Endothelial cell of umbilical vein (primary cell): Measurements from ENCODE around the gene TNFRSF14. TPM values are rescaled to one million over a fixed set of nuclear protein-coding genes. Genes with fewer than 3 reads are reported as not detected.

Source experiments
- BruUV-seq: library from RNA; stranded (reverse); fragments of 400-500 nt; replicated peaks from 2 replicates; lab custom pipeline; 2021; lab: Mats Ljungman, UMichigan
- CTCF ChIA-PET: fragments of 300-600, 350-600 bp; sonication (Branson Sonifier 250); formaldehyde crosslinking; loops from one replicate; lab custom pipeline; 2021; ENCODE audit warnings: antibody characterized with exemption, inconsistent platforms; lab: Charles Lee
- POLR2A ChIA-PET: fragments of 300-600, 350-600 bp; sonication (Branson Sonifier 250); formaldehyde crosslinking; loops from one replicate; lab custom pipeline; 2021; ENCODE audit warnings: antibody characterized with exemption, inconsistent platforms; lab: Charles Lee
- DNase-seq: peaks from one replicate; pipeline ENCODE4 v3.0.0-alpha.2; 2011; ENCODE audit warnings: low read depth, low spot score
- FAIRE-seq: peaks from 2 replicates; lab custom pipeline; 2011; peaks lifted over from hg19 to GRCh38; lab: Jason Lieb, UNC
- H2AFZ ChIP-seq: 2 replicates; pipeline ENCODE4 v1.6.0; 2012; ENCODE audit warnings: low read depth, low read length, control low read depth, inconsistent platforms
- H3K27ac ChIP-seq: 2 replicates; pipeline ENCODE4 v1.5.1; 2011; ENCODE audit warnings: low read depth, mild to moderate bottlenecking, control low read depth, low read length, moderate library complexity; ENCODE audit not compliant: insufficient read depth
- H3K27me3 ChIP-seq, 2 experiments: 2 replicates each; pipeline versions ENCODE4 v1.6.0 to v1.6.1; 2011; ENCODE audit warnings: low read length in 2 of 2, mixed read lengths in 1 of 2; ENCODE audit not compliant: control insufficient read depth in 2 of 2, insufficient read depth in 2 of 2
- H3K36me3 ChIP-seq, 2 experiments: 2 replicates in 1 of 2; 3 replicates in 1 of 2; pipeline ENCODE4 v1.5.1; 2011; ENCODE audit warnings: low read length in 2 of 2, mild to moderate bottlenecking in 1 of 2, moderate library complexity in 1 of 2; ENCODE audit not compliant: control insufficient read depth in 2 of 2, insufficient read depth in 2 of 2; ENCODE audit errors: extremely low read depth in 1 of 2
- H3K4me1 ChIP-seq: 3 replicates; pipeline ENCODE4 v1.5.1; 2011; ENCODE audit warnings: mild to moderate bottlenecking, low read length; ENCODE audit not compliant: control insufficient read depth, insufficient read depth; ENCODE audit errors: extremely low read depth
- H3K4me2 ChIP-seq: 2 replicates; pipeline ENCODE4 v1.6.1; 2011; ENCODE audit warnings: low read length, control low read depth, mixed read lengths; ENCODE audit not compliant: insufficient read depth
- H3K4me3 ChIP-seq, 3 experiments: fragments of 200-600 bp in 1 of 3; sonication (generic), shearing (Covaris generic) in 1 of 3; replicated peaks in 1 of 3; 2 replicates each; pipeline ENCODE4 v1.5.1; 2011 to 2016; ENCODE audit warnings: control low read depth in 3 of 3, low read length in 3 of 3, mild to moderate bottlenecking in 2 of 3, inconsistent platforms in 1 of 3, low read depth in 1 of 3, moderate library complexity in 1 of 3; ENCODE audit not compliant: insufficient read depth in 1 of 3
- H3K79me2 ChIP-seq: 2 replicates; pipeline ENCODE4 v1.6.0; 2012; ENCODE audit warnings: low read length, inconsistent platforms; ENCODE audit not compliant: control insufficient read depth, insufficient read depth
- H3K9ac ChIP-seq: replicated peaks from 2 replicates; pipeline ENCODE3; 2011; ENCODE audit warnings: low read length, control low read depth; ENCODE audit not compliant: insufficient read depth; ENCODE audit errors: extremely low read depth
- H3K9me1 ChIP-seq: replicated peaks from 3 replicates; pipeline ENCODE4 v1.6.0; 2011; ENCODE audit warnings: mild to moderate bottlenecking, low read length; ENCODE audit not compliant: control insufficient read depth, insufficient read depth; ENCODE audit errors: extremely low read depth
- H3K9me3 ChIP-seq: replicated peaks from 2 replicates; pipeline ENCODE4 v1.5.1; 2012; ENCODE audit warnings: low read length, inconsistent platforms; ENCODE audit not compliant: control insufficient read depth, insufficient read depth
- H4K20me1 ChIP-seq: replicated peaks from 2 replicates; pipeline ENCODE3; 2011; ENCODE audit warnings: mild to moderate bottlenecking, low read length; ENCODE audit not compliant: control insufficient read depth, insufficient read depth; ENCODE audit errors: extremely low read depth
- CTCF ChIP-seq, 2 donors: IDR thresholded peaks; 1 replicate in 1 of 2; 2 replicates in 1 of 2; pipeline ENCODE4 v1.5.1; 2011; ENCODE audit warnings: low read length in 2 of 2, mild to moderate bottlenecking in 2 of 2, moderate library complexity in 2 of 2, control low read depth in 1 of 2, inconsistent platforms in 1 of 2, low read depth in 1 of 2; ENCODE audit not compliant: insufficient read depth in 1 of 2; ENCODE audit errors: extremely low read depth in 1 of 2
- EZH2 ChIP-seq: IDR thresholded peaks from 2 replicates; pipeline ENCODE4 v1.6.1; 2012; ENCODE audit warnings: borderline replicate concordance, low read depth, mild to moderate bottlenecking, moderate library complexity, low read length, inconsistent platforms; ENCODE audit not compliant: severe bottlenecking
- FOS ChIP-seq: IDR thresholded peaks from 2 replicates; pipeline ENCODE4 v1.6.1; 2011; ENCODE audit warnings: mild to moderate bottlenecking, low read length, moderate library complexity, borderline replicate concordance; ENCODE audit not compliant: insufficient read depth
- GATA2 ChIP-seq: IDR thresholded peaks from 2 replicates; pipeline ENCODE4 v1.7.0; 2011; ENCODE audit warnings: low read depth, mild to moderate bottlenecking, moderate library complexity, mixed read lengths, low read length; ENCODE audit not compliant: insufficient read length, insufficient read depth
- JUN ChIP-seq: IDR thresholded peaks from 2 replicates; pipeline ENCODE4 v1.6.1; 2011; ENCODE audit warnings: borderline replicate concordance, low read depth; ENCODE audit not compliant: insufficient read length, insufficient read depth
- MAX ChIP-seq: IDR thresholded peaks from 2 replicates; pipeline ENCODE4 v1.6.1; 2011; ENCODE audit not compliant: insufficient read depth, insufficient read length
- MYC ChIP-seq: IDR thresholded peaks from one replicate; pipeline ENCODE4 v1.6.1; 2011; ENCODE audit warnings: mild to moderate bottlenecking, low read depth, low read length
- POLR2A ChIP-seq: IDR thresholded peaks from 2 replicates; pipeline ENCODE4 v1.6.1; 2012; ENCODE audit warnings: low read depth, mild to moderate bottlenecking, control low read depth, low read length
- POLR2AphosphoS5 ChIP-seq: IDR thresholded peaks from 2 replicates; pipeline ENCODE4 v1.6.1; 2012; ENCODE audit warnings: low read depth, mild to moderate bottlenecking, control low read depth, low read length, moderate library complexity; ENCODE audit not compliant: insufficient read depth
- dilution Hi-C: fragments of 300-500 bp; cut with MboI; formaldehyde crosslinking; loops from one replicate; pipeline ENCODE4 v1.15.0; 2019; ENCODE audit warnings: low sequenced_read_pairs; ENCODE audit not compliant: extremely low pct_ligation_motif_present
- intact Hi-C: fragments of 100-400 bp; cut with micrococcal nuclease; formaldehyde crosslinking; loops from one replicate; pipeline ENCODE4 v1.10.0; 2022
- polyA plus RNA-seq, 4 experiments: library from polyadenylated mRNA; depleted of rRNA in 3 of 4; stranded (reverse) in 3 of 4; unstranded in 1 of 4; fragments of >200 nt; gene quantifications; 2 replicates each; pipeline versions ENCODE4 v1.2.1 to v1.2.3, GENCODE V29; 2011 to 2012; ENCODE audit warnings: missing spikeins in 1 of 4
- total RNA-seq: library from RNA; stranded (reverse); gene quantifications from 2 replicates; pipeline ENCODE4 v1.2.3, GENCODE V29; 2021

TNFRSF14 gene
- total and polyA plus RNA-seq, 2 donors (not counting 3 experiments of a cell fraction or from before 2014, with no cell fraction given): 40.9 to 49.4 TPM

- intact Hi-C loops: loop anchor here (1.0 kb wide), 2 partner anchors 21 to 86 kb away; no protein-coding TSS in a partner anchor
Measured at GRCh38 chr1:2556678-2557481, 709 bp downstream of the TNFRSF14 start.

More at GRCh38 chr1:2556678-2557481, 709 bp downstream of the TNFRSF14 start:
- H3K9me3 ChIP-seq: no peaks in the 10 kb centered on the region
- H2AFZ ChIP-seq: peak overlapping the region; percentile 81
- peaks cover 23% of the 10 kb centered on the region for H3K4me1 ChIP-seq
- ChIA-PET POLR2A (interaction anchor here (1.2 kb wide), 1 partner anchor 29 kb away, joined by 3 read pairs; no protein-coding TSS in a partner anchor), CTCF (interaction anchor here (0.9 to 2.9 kb wide), 4 partner anchors 10 to 142 kb away, joined by 5 to 23 read pairs (median 10); partner anchors contain the start of gene PRXL2B)
- peak overlapping the region; percentile 15 to 38 (median 28) for H3K4me3 ChIP-seq
- DNase-seq: no peak
- no peaks in the 10 kb centered on the region for H4K20me1 ChIP-seq
- no peaks in the 10 kb centered on the region for H3K9me1 ChIP-seq
- FAIRE-seq: no peak
- peak overlapping the region; percentile 60 for H3K4me2 ChIP-seq
- no peaks in the 10 kb centered on the region for H3K27me3 ChIP-seq
- no peaks in the 10 kb centered on the region for H3K79me2 ChIP-seq
- peak overlapping the region; percentile 37 for H3K9ac ChIP-seq
- TSS peak; percentile 53 for BruUV-seq
- TF ChIP-seq FOS (no peak), POLR2AphosphoS5 (no peak), CTCF (IDR thresholded peaks at IDR 0.05; ENCODE audit: extremely low read depth in 1 of 2, insufficient read depth in 1 of 2, low read depth in 1 of 2, low read length in 2 of 2) (no peak), MYC (no peak), MAX (no peak), EZH2 (no peak), JUN (no peak), POLR2A (no peak), GATA2 (no peak)
- H3K27ac ChIP-seq: peak overlapping the region; percentile 53
- H3K36me3 ChIP-seq: peaks cover 0 to 7% of the 10 kb centered on the region in 2 experiments
- dilution Hi-C loops: no loop called here
